Stimulated activated naive CD4-positive, alpha-beta T cell (primary cell): ENCODE measurements around the gene RIOK3.
"Not testable (repeated sequence)": the region's sequence is repeated elsewhere in the genome, so short reads cannot be mapped to it uniquely, and the experiment has no call there.

Experiments used
- DNase-seq, 6 experiments: peaks; one replicate each; lab custom pipeline; 2025; lab: John Stamatoyannopoulos, UW

The RIOK3 gene, protein sequence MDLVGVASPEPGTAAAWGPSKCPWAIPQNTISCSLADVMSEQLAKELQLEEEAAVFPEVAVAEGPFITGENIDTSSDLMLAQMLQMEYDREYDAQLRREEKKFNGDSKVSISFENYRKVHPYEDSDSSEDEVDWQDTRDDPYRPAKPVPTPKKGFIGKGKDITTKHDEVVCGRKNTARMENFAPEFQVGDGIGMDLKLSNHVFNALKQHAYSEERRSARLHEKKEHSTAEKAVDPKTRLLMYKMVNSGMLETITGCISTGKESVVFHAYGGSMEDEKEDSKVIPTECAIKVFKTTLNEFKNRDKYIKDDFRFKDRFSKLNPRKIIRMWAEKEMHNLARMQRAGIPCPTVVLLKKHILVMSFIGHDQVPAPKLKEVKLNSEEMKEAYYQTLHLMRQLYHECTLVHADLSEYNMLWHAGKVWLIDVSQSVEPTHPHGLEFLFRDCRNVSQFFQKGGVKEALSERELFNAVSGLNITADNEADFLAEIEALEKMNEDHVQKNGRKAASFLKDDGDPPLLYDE

DNA sequence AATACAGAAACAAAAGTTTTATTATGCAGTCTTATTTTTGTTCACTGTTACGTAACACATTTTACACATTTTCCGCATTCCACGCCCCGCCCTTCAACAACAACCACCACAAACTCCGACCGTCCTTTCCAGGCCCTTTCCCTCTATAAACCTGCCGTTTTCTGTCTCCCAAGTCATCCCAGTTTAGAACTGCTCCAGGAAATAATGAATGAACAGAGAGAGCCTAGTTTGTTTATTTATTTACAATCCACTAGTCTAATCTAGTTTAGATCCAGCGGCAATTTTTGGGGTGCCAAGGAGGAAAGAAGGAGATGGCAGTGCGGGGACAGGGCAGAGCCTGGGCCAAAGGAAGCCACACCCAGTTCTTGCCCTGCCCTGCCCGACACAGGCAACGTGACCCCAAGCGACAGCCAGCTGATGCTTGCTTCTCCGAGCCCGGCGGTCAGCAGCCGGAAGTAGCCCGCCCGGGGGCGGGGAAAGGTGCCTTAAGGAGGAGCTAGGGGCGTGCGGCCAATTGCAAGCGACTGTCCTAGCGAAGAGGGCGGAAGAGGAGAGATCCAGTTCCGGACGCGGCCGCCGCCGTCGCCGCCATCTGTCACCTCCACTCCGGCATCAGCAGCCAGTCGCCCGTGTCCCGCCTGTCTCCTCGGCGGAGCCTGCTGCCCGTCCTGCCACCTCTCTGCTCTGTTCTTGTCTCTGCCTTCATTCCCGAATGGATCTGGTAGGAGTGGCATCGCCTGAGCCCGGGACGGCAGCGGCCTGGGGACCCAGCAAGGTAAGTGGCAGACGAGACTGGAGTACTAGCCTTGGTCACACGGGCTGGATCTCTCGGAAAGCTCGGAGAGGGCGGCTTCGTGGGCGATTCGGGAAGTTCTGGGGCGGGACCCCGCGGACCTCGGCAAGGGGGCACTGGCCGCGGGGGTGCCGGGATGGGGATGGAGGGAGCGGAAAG lies at the start of gene RIOK3:
Gene RIOK3, plus strand, starts transcription at position 560 of the 952 bp plus-strand sequence. Its CDS starts 153 bp downstream, at position 713.
- peak; percentile 62 to 84 (median 75) for DNase-seq

DNA sequence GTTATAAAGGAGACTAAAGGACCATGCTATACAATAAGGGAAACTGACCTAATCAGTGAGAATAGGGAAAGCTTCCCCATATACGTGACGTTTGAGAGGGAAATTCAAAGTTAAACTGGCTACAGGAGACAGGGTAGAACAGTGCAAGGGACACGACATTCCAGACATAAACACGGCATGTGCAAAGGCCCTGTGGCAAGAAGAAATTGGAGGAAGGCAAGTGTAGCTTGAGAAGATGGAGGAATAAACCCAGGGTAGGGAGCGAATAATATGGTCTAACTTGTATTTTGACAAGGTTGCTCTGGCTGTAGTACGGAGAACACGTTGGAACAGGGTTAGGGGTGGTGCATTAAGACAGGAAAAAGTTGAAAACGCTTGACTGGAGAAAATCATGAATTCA lies 49.8 kb upstream of the RIOK3 start:
- DNase-seq = no peak

DNA sequence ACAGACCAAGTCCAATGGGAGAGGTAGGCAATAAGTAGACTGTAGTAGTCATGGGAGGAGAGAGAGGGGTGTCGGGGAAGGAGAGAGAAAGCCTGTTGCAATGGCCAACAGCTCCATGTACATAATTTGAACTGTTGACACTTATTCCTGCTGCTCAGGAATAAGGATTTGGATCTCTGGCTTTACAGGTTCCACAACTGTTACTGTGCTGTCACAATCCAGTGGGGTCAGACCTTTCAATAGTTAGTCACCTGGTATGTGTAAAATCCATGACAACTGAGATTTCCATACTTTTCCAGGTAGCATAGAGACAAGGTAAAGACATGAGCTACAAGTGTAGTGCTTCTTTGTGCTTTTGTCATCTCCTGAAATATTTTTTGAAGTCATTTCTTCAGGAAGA lies 47.5 kb upstream of the RIOK3 start:
- no peak for DNase-seq

DNA sequence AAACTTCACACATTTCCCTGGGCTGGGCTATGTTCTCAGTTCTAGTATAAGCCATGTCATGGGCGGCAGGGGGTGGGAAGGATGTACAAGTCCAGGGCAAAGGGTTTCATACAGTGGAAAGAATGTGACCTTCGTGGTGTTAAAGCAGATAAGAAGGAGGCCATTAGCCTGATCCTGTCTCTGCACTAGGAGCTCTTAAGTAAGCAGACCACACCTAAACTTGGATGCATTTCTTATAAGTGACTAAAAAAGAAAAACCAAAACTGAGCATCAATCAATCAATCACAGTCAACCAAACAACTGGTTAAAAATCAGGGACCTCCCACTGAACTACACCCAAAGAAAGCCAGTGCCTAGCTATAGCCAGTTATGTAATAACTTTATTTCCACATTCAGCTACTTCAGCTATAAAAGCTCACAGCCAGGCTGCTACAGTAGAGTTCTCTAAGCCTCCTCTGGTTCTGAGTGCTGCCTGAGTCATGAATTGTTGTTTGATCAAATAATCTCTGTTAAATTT lies 46.8 kb upstream of the RIOK3 start:
- no peak for DNase-seq

DNA sequence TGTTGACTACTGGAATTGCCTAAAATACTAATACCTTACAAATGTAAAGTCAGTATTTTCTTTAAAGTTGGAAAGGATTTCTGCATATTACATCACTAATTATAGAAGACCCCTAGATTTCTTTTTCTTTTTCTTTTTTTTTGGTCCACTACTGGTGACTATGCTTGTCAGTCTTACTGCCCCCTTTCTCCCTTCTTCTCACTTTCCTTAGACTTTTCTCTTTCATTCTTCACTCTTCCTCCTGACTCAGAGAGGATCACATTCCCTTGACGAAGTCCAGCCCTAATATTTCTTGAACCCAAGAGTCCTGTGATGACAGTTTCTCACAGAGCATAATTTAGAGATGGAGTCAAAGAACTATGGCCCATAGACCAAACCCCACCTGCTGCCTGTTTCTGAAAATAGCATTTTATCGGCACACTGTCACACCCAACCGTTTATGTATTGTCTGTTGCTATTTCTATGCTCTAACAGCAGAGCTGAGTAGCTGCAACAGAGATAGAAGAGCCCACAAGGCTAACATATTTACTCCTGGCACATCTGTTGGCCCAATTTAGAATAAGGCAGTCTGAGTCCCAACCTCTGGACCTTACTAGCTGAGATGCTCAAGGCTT lies 40.6 kb upstream of the RIOK3 start:
- DNase-seq = no peak

DNA sequence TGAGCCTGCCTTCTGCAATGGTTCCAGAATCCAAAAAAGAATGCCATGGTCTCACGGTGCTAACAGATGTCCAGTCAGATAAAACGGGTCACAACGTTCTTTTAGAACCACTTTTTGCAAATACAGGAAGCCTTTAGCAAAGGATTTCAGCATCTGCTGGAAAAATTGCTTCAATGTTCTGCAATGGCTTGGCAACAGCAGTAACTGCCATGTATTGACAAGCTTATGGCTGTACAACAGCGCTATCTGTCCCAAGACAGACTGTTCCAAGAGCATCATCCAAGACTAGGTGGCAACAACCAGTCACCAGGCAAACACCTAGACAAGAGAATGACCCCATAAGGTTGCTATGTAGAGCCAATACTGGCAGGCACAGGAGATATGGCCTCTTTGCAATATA lies 37.6 kb upstream of the RIOK3 start:
- DNase-seq = no peak

DNA sequence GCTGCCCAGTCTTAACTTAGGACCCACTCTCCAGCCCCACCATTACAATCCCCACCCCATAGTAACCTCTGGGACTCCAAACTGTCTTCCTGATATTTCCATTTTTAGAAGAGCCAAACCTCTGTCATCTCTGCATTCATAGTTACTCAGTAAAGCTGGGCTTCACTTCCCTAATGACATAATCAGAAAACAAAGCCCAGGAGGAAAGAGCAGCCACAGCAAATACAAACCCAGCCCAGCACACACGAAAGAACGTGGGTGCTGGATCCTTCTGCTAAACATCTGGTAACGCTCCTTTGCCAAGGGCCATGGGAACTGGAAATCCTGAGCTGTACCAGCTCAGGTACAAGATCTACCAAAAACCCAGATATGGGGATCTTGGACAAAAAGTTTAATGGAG lies 36.8 kb upstream of the RIOK3 start:
- DNase-seq = no peak

DNA sequence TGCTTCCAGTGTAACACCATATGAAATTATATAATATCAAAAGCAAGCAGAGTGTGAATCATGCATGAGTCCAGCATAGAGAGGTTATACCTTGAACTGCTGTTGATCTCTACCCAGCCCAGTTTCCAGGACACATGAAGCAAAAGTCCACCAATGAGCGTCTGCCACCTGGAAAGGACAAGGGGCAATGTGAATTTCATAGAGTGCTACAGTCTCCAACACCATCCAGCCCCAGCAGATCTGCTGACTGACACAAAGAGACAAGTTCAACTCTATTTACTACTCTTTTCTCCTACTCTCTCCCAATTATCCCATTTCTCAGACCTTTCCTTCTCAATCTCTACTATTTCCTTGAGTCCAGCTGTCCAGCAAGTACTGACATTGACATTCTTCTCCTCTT lies 31.8 kb upstream of the RIOK3 start:
- DNase-seq = no peak

DNA sequence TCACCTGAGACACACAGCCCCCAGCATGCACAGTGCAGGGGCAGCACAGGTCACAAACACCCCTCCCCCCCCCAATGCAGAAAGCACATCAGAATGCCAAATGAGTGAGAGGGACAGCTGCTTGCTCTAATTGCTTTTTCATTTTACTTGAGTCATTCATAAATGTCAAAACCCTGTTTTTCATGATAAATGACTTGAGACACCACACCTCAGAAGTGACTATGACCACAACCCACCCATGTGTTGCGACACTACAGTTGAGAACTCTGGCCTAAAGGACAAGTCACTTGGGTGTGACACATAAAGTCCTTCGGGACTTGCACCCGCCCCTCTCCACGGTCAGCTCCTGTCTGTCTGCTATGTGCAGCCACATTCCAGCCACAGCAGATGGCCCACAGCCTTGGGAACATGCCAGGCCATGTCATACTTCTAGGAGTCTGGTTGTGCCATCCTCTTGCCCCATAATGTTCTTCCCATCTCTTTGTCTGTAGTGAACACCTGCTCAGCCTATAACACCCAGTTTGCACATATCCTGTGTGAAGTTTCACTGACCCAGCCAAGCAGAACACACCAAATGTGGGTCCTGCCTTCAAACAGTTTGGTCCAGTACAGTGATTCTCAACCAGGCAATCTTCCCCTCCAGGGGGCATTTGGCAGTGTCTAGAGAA lies 30.2 kb upstream of the RIOK3 start:
- no peak for DNase-seq

DNA sequence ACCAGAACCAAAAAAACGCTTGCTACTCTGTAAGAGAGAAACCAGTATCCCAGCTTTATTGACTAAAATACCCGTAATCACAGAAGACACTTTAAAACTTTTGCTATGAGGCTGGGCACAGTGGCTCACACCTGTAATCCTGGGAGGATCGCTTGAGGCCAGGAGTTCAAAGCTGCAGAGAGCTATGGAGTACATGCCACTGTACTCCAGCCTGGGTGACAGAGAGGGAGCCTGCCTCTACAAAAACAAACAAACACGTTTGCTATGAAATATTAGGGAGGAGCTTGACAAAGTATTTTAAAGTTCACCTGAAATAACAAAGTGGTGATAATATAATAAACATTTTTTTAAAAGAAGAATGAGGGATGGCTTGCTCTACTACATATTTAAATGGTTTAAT lies 28.5 kb upstream of the RIOK3 start:
- no peak for DNase-seq

DNA sequence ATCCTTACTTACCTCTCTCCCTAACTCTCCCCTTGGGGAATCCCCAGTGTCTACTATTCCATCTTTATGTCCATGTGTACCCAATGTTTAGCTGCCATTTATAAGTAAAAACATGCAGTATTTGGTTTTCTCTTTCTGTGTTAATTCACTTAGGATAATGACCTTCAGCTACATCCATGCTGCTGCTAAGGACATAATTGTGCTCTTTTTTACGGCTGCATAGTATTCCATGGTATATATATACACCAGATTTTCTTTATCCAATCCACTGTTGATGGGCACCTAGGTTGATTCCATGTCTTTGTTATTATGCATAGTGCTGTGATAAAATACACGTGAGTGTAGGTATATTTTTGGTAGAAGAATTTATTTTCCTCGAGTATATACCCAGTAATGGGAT lies 24.3 kb upstream of the RIOK3 start:
- no peak for DNase-seq

DNA sequence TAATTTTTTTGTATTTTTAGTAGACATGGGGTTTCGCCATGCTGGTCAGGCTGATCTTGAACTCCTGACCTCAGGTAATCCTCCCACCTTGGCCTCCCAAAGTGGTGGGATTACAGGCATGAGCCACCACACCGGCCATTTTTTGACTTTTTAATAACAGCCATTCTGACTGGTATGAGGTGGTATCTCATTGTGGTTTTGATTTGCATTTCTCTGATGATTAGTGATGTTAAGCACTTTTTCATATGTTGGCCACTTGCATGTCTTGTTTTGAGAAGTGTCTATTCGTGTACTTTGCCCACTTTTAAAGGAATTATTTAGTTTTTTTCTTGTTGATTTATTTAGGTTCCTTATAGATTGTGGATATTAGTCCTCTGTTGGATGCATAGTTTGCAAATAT lies 23.5 kb upstream of the RIOK3 start:
- DNase-seq = not testable (repeated sequence)

DNA sequence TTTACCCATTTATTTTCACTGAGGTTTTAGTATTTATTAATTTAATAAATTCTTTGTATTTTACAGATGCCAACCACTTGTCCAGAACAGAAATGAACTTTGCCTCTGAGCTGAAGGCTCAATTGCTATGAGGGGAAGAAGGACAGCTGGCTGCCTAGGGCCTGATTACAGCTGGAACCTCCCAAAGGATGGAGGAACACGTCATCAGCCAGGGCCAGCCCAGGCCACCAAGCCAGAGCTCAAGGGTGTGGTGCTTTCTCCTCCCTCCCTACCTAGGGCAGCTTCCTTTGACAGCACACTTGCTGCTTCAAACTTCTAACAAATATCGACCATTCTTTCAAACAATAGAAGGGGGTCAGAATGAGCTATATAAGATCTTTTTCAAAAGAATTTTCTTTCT lies 19.7 kb upstream of the RIOK3 start:
- no peak for DNase-seq

DNA sequence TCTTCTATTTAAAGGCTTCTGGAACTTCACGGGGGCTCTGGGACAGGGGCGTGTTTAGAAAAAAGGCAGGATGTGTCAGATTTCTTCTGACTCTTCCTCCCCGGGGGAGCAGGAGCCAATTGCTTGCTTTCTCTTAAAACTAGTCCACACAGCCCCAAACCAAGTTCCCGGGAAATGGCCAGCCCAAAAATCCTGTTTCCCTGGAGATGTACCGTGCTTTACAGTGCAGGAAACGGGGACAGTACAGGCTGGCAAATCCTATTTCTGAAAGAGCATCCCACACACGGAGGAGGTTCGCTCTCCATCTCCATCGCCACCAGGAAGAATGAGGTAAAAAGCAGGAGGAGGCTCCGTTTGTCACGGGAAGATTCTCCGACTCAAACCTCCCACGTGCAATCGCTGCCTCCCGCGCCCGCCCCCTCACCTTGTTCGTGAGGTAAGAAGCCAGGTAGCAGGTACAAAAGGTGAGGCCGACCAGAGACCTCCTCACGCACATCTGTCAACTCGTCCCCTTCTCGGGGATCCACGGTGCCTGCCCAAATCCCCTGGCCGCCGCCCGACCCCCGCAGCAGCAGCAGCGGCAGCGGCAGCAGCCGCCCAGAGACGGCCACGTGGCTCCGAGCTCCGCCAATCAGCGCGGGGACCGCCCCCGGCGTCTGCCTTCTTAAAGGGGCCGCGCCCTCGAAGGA lies 15.6 kb upstream of the RIOK3 start:
- DNase-seq = peak; percentile 50 to 74 (median 64)

DNA sequence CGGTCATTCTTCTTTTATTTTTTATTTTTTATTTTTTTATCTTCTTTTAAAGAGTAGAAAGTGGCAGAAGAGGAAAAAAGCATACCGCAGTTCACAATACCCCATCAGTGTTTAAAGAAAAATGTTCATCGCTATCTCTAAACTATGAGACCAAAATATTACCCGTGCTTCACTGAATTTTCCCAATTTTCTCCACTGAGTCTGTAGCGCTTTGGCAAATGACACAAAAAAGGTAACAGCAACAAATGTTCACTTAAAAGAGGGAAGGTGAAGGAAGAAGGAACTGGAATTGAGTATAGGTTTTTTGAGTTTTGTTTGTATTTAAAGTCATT lies 15.1 kb upstream of the RIOK3 start:
- no peak for DNase-seq

DNA sequence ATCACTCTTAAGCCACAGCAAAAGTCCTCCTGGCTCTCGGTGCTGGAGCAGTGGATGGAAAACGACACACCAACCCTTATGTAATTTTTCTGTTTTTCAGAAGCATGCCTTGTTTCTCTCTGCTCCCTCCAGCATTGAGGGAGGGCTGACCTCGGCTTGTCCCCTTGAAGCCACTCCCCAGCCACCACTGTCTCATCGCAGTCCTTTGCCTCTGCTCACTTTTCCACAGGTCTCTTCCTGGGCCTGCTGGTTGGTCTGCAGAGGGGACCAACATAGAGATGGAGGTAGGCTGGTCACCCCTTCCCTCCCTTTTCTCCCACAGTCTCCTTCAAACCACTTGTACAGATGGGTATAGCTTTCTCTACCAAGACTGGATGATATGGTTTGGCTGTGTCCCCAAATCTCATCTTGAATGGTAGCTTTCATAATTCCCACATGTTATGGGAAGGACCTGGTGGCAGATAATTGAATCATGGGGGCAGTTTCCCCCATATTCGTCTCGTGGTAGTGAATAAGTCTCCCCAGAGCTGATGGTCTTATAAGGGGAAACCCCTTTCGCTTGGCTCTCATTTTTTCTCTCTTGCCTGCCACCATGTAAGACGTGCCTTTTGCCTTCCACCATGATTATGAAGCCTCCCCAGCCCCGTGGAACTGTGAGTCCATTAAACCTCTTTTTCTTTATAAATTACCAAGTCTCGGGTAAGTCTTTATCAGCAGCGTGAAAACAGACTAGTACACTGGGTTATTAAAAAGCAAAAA lies 14.3 kb upstream of the RIOK3 start:
- DNase-seq = no peak

DNA sequence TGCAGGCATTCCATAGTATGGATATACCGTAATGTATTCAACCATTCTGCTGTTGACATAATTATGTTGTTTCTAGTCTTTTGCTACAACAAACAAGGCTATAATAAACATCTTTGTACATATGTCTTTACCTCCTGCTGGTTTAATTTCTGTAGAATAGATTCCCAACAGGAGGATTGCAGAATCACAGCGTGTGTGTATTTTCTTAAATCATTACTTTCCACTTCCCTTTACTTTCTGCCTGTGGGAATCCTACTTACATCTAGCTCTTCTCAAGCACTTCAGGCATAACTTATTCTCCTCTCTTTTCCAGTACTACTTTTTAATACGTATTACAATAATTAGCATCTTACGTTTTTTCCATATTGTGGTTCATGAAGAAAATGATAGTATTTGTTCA lies 13.0 kb upstream of the RIOK3 start:
- DNase-seq = no peak

DNA sequence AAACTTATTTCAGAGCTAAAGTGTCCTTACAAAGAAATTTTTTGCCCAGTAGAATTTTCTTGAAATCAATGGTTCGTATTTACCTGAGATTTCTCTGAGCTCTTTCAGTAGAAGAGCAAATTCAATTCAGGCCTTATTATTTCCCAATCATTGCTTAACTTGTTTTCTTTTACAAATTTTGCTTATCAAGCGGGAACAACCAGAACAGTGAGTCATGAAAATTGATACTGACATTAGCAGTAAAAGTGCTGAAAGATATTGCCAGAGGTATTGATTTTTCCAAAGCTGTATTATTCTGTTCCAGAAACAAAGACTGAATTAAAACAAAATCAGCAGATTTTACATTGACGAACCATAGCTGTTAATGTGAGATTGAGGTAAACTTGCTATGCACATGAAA lies 10.1 kb upstream of the RIOK3 start:
- no peak for DNase-seq

DNA sequence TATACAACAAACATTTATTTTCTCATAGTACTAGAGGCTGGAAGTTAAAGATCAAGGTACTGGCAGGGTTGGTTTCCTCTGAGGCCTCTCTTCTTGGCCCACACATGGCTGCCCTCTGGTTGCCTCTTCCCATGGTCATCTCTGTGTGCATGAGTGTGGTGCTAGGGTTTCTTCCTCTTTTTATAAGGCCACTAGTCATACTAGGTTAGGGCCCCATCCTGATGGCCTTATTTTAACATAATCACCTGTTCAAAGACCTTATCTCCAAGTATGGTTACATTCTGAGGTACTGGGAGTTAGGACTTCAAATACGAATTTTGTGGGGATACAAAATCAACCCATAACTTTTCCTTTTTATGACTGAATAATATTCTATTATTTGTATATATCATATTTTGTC lies 4.8 kb upstream of the RIOK3 start:
- DNase-seq = no peak

DNA sequence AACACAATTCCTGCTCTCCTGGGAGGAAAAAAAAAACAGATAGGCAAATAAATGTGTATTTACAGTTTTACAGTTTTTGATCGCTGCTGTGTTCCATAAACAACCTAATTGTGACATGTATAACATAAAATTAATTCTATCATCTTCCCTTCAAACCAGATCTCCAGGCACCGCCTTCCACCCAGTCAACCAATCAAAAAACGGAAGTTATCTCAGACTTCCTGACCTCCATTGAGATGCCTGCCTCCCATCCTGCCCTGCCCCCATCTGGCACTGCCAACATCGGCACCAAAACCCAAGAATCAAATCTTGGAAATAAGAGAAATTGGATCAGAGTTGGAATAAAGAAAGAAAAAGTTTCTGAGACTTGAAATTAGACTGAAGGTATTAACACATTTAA lies 3.1 kb upstream of the RIOK3 start:
- DNase-seq = no peak
